Right atrium auricular region (tissue), 2 donors: ENCODE results near the gene TSPAN18. TPM values are rescaled to one million over a fixed set of nuclear protein-coding genes. Genes with fewer than 3 reads are reported as not detected.
A peak's percentile ranks its signal among the peaks of the same experiment; 100 is the strongest.

Experiments used
- DNase-seq: peaks from one replicate; pipeline ENCODE4 v3.0.0-alpha.2; 2019; ENCODE audit warnings: low spot score
- H3K27ac ChIP-seq, 2 donors: fragments of 200-600 bp; sonication (generic); 1 replicate in 1 of 2; 2 replicates in 1 of 2; pipeline ENCODE4 v1.5.1; 2016 to 2019
- H3K27me3 ChIP-seq, 2 donors: fragments of 200-600 bp; sonication (generic); one replicate each; pipeline versions ENCODE4 v1.5.1 to v1.6.0; 2017 to 2019
- H3K36me3 ChIP-seq: fragments of 200-600 bp; sonication (generic); one replicate; pipeline ENCODE4 v1.5.1; 2016
- H3K4me1 ChIP-seq, 2 donors: fragments of 200-600 bp; sonication (generic); one replicate each; pipeline versions ENCODE4 v1.5.1 to v1.6.0; 2017 to 2019
- H3K4me3 ChIP-seq, 2 donors: fragments of 200-600 bp; sonication (generic); 1 replicate in 1 of 2; 2 replicates in 1 of 2; pipeline ENCODE4 v1.5.1; 2017 to 2019; ENCODE audit warnings: mild to moderate bottlenecking in 1 of 2, moderate library complexity in 1 of 2
- H3K9me3 ChIP-seq, 2 donors: fragments of 200-600 bp; sonication (generic); one replicate each; pipeline ENCODE4 v1.5.1; 2019
- CTCF ChIP-seq, 2 donors: fragments of 200-600 bp; sonication (generic); IDR thresholded peaks; one replicate each; pipeline ENCODE4 v1.5.1; 2019; ENCODE audit warnings: antibody characterized with exemption in 2 of 2
- total RNA-seq, 2 donors: library from RNA; depleted of rRNA; stranded (reverse); fragments of >200 nt; gene quantifications; one replicate each; pipeline ENCODE4 v1.1.0, GENCODE V29; 2016

The TSPAN18 gene
- total RNA-seq, 2 donors from 2014 or later, result 76.3 to 79.3 TPM

- TF ChIP-seq CTCF (IDR thresholded peaks at IDR 0.05), result no peak
These were observed 95.6 kb downstream of the TSPAN18 start for GRCh38 chr11:44822369-44822768.

GRCh38 chr11:44823006-44823405 is 96.2 kb downstream of the TSPAN18 start:
- no peaks in the 10 kb centered on the region for H3K27me3 ChIP-seq
- H3K4me3 ChIP-seq, result no peak overlapping the region
- H3K36me3 ChIP-seq, result no peaks in the 10 kb centered on the region
- H3K9me3 ChIP-seq, result no peaks in the 10 kb centered on the region
- TF ChIP-seq CTCF (IDR thresholded peaks at IDR 0.05), result peak in 1 of 2 donors; percentile 17
- H3K4me1 ChIP-seq, result peaks cover 0 to 76% of the 10 kb centered on the region in 2 donors
- no peak for DNase-seq
- no peak overlapping the region for H3K27ac ChIP-seq

More at GRCh38 chr11:44822369-44822768, 95.6 kb downstream of the TSPAN18 start:
- no peak for DNase-seq
- Histone ChIP-seq H3K27me3 (no peaks in the 10 kb centered on the region), H3K4me3 (no peak overlapping the region), H3K36me3 (no peaks in the 10 kb centered on the region), H3K27ac (peak overlapping the region in 1 of 2 donors; percentile 45), H3K4me1 (peaks cover 0 to 78% of the 10 kb centered on the region in 2 donors), H3K9me3 (no peaks in the 10 kb centered on the region)

- H3K27ac ChIP-seq, result peak overlapping the region; percentile 46 to 64
- peaks cover 0 to 68% of the 10 kb centered on the region in 2 donors for H3K4me1 ChIP-seq
- no peak for TF ChIP-seq CTCF (IDR thresholded peaks at IDR 0.05)
These were observed 97.1 kb downstream of the TSPAN18 start for GRCh38 chr11:44823868-44824267.

GRCh38 chr11:44824300-44824704 is 97.5 kb downstream of the TSPAN18 start:
- DNase-seq, result no peak
- Histone ChIP-seq H3K9me3 (no peaks in the 10 kb centered on the region), H3K4me3 (no peak overlapping the region), H3K4me1 (peaks cover 0 to 64% of the 10 kb centered on the region in 2 donors), H3K27me3 (no peaks in the 10 kb centered on the region), H3K36me3 (no peaks in the 10 kb centered on the region), H3K27ac (peak overlapping the region; percentile 46 to 64)
- TF ChIP-seq CTCF (IDR thresholded peaks at IDR 0.05), result no peak

More at GRCh38 chr11:44823868-44824267, 97.1 kb downstream of the TSPAN18 start:
- no peak for DNase-seq
- Histone ChIP-seq H3K36me3 (no peaks in the 10 kb centered on the region), H3K4me3 (no peak overlapping the region), H3K27me3 (no peaks in the 10 kb centered on the region), H3K9me3 (no peaks in the 10 kb centered on the region)

- Histone ChIP-seq H3K4me3 (no peak overlapping the region), H3K36me3 (no peaks in the 10 kb centered on the region), H3K4me1 (peaks cover 0 to 61% of the 10 kb centered on the region in 2 donors), H3K27me3 (no peaks in the 10 kb centered on the region), H3K9me3 (no peaks in the 10 kb centered on the region), H3K27ac (peak overlapping the region; percentile 46 to 64)
- no peak for DNase-seq
- no peak for TF ChIP-seq CTCF (IDR thresholded peaks at IDR 0.05)
These were observed 98.5 kb downstream of the TSPAN18 start for GRCh38 chr11:44825058-44825785.
